Hepatocyte (in vitro differentiated cells): ENCODE data around the gene DTX3. TPM values are rescaled to one million over a fixed set of nuclear protein-coding genes. Genes with fewer than 3 reads are reported as not detected.
A peak's percentile ranks its signal among the peaks of the same experiment; 100 is the strongest.

ENCODE experiments used
- DNase-seq: peaks from one replicate; pipeline ENCODE4 v3.0.0-alpha.2; 2016; ENCODE audit warnings: low spot score
- H2AFZ ChIP-seq: fragments of 200-600 bp; sonication (generic); 2 replicates; pipeline ENCODE4 v1.6.0; 2016; ENCODE audit warnings: antibody characterized with exemption, mild to moderate bottlenecking
- H3K27ac ChIP-seq: fragments of 200-600 bp; sonication (generic); 2 replicates; pipeline ENCODE4 v1.5.1; 2016; ENCODE audit warnings: mild to moderate bottlenecking
- H3K27me3 ChIP-seq: fragments of 200-600 bp; sonication (generic); 2 replicates; pipeline ENCODE4 v1.6.1; 2016
- H3K36me3 ChIP-seq: fragments of 200-600 bp; sonication (generic); replicated peaks from 2 replicates; pipeline ENCODE4 v1.5.1; 2016; ENCODE audit warnings: low read depth; ENCODE audit not compliant: insufficient read depth
- H3K4me1 ChIP-seq: fragments of 200-600 bp; sonication (generic); 2 replicates; pipeline ENCODE4 v1.5.1; 2016; ENCODE audit warnings: mild to moderate bottlenecking, moderate library complexity; ENCODE audit not compliant: insufficient read depth
- H3K4me2 ChIP-seq: fragments of 200-600 bp; sonication (generic); 2 replicates; pipeline ENCODE4 v1.6.0; 2016
- H3K4me3 ChIP-seq: fragments of 200-600 bp; sonication (generic); 2 replicates; pipeline ENCODE4 v1.5.1; 2016; ENCODE audit warnings: mild to moderate bottlenecking
- H3K79me2 ChIP-seq: fragments of 200-600 bp; sonication (generic); 2 replicates; pipeline ENCODE4 v1.6.0; 2017; ENCODE audit warnings: mild to moderate bottlenecking
- H3K9me2 ChIP-seq: fragments of 200-600 bp; sonication (generic); replicated peaks from 2 replicates; pipeline ENCODE4 v1.6.0; 2017; ENCODE audit warnings: mild to moderate bottlenecking; ENCODE audit not compliant: insufficient read depth
- H3K9me3 ChIP-seq: fragments of 200-600 bp; sonication (generic); 2 replicates; pipeline ENCODE4 v1.5.1; 2016; ENCODE audit warnings: low read depth, mild to moderate bottlenecking
- H4K20me1 ChIP-seq: fragments of 200-600 bp; sonication (generic); 2 replicates; pipeline ENCODE4 v1.6.0; 2016; ENCODE audit warnings: mild to moderate bottlenecking; ENCODE audit not compliant: insufficient read depth, poor library complexity, severe bottlenecking
- CTCF ChIP-seq: fragments of 200-600 bp; sonication (generic); IDR thresholded peaks from 2 replicates; pipeline ENCODE4 v1.5.1; 2016; ENCODE audit warnings: antibody characterized with exemption, mild to moderate bottlenecking; ENCODE audit not compliant: poor library complexity
- EZH2 ChIP-seq: fragments of 200-600 bp; sonication (generic); IDR thresholded peaks from 2 replicates; pipeline ENCODE4 v1.6.1; 2016; ENCODE audit warnings: antibody characterized with exemption, mild to moderate bottlenecking, borderline replicate concordance
- EZH2phosphoT487 ChIP-seq: fragments of 200-600 bp; sonication (generic); IDR thresholded peaks from one replicate; pipeline ENCODE4 v1.6.1; 2018; ENCODE audit warnings: antibody characterized with exemption, mild to moderate bottlenecking, low read depth, moderate library complexity; ENCODE audit not compliant: unreplicated experiment, severe bottlenecking
- WGBS: methylation state at CpG from one replicate; pipeline ENCODE4 v1.1.6; 2016; ENCODE audit warnings: low lambda C conversion rate; ENCODE audit errors: missing lambda C conversion rate; 5-methylcytosine and 5-hydroxymethylcytosine counted together
- polyA plus RNA-seq: library from polyadenylated mRNA; unstranded; fragments of >200 nt; fragmentation: Nextera tagmentation; extraction: Ambion mirVana; gene quantifications from 2 replicates; pipeline ENCODE4 v1.2.1, GENCODE V29; 2016
- total RNA-seq: library from RNA; depleted of rRNA; stranded (reverse); fragments of >200 nt; gene quantifications from 2 replicates; pipeline ENCODE4 v1.2.3, GENCODE V29; 2014

Gene DTX3
- total and polyA plus RNA-seq, 2 experiments from 2014 or later: 19.9 to 31.2 TPM

GRCh38 chr12:57592551-57593165 is 12.0 kb upstream of the DTX3 start:
- Histone ChIP-seq H3K36me3 (no peaks in the 10 kb centered on the region), H3K27ac (no peak overlapping the region), H4K20me1 (no peaks in the 10 kb centered on the region), H3K4me1 (no peaks in the 10 kb centered on the region), H3K9me3 (no peaks in the 10 kb centered on the region), H3K9me2 (no peaks in the 10 kb centered on the region), H3K4me2 (peak overlapping the region; percentile 89), H3K27me3 (peaks cover 11% of the 10 kb centered on the region), H3K4me3 (no peak overlapping the region), H3K79me2 (peaks cover 30% of the 10 kb centered on the region), H2AFZ (no peak overlapping the region)
- WGBS: 88% methylated on average over 2 of the region's 2 CpGs
- no peak for DNase-seq
- TF ChIP-seq EZH2phosphoT487 (no peak), CTCF (no peak), EZH2 (no peak)

- Histone ChIP-seq H3K9me3 (no peaks in the 10 kb centered on the region), H3K36me3 (no peaks in the 10 kb centered on the region), H3K27me3 (peaks cover 5% of the 10 kb centered on the region), H3K79me2 (peaks cover 30% of the 10 kb centered on the region), H2AFZ (no peak overlapping the region), H3K4me3 (no peak overlapping the region), H3K9me2 (no peaks in the 10 kb centered on the region), H3K4me1 (no peaks in the 10 kb centered on the region), H3K4me2 (peak overlapping the region; percentile 89), H4K20me1 (no peaks in the 10 kb centered on the region), H3K27ac (no peak overlapping the region)
- DNase-seq: no peak
- WGBS: 78% methylated on average over 4 of the region's 4 CpGs
- TF ChIP-seq EZH2phosphoT487 (no peak), EZH2 (no peak), CTCF (no peak)
Measured at GRCh38 chr12:57593187-57593586, 11.4 kb upstream of the DTX3 start.

GRCh38 chr12:57600395-57600794 is 4.2 kb upstream of the DTX3 start:
- H3K27ac ChIP-seq: no peak overlapping the region
- no peaks in the 10 kb centered on the region for H3K9me2 ChIP-seq
- H3K79me2 ChIP-seq: no peaks in the 10 kb centered on the region
- 86% methylated on average over 2 of the region's 2 CpGs for WGBS
- DNase-seq: no peak
- H2AFZ ChIP-seq: no peak overlapping the region
- no peak overlapping the region for H3K4me2 ChIP-seq
- no peak overlapping the region for H3K4me3 ChIP-seq
- H4K20me1 ChIP-seq: no peaks in the 10 kb centered on the region
- H3K4me1 ChIP-seq: peaks cover 14% of the 10 kb centered on the region
- H3K9me3 ChIP-seq: no peaks in the 10 kb centered on the region
- no peaks in the 10 kb centered on the region for H3K36me3 ChIP-seq
- TF ChIP-seq CTCF (no peak), EZH2phosphoT487 (no peak), EZH2 (no peak)
- no peaks in the 10 kb centered on the region for H3K27me3 ChIP-seq

- Histone ChIP-seq H3K79me2 (no peaks in the 10 kb centered on the region), H4K20me1 (no peaks in the 10 kb centered on the region), H3K27me3 (no peaks in the 10 kb centered on the region), H3K4me1 (peaks cover 19% of the 10 kb centered on the region), H2AFZ (no peak overlapping the region), H3K27ac (no peak overlapping the region), H3K9me3 (no peaks in the 10 kb centered on the region), H3K4me3 (no peak overlapping the region), H3K4me2 (no peak overlapping the region), H3K36me3 (no peaks in the 10 kb centered on the region), H3K9me2 (no peaks in the 10 kb centered on the region)
- TF ChIP-seq EZH2phosphoT487: no peak
- TF ChIP-seq CTCF: no peak
- TF ChIP-seq EZH2: no peak
- DNase-seq: no peak
Measured at GRCh38 chr12:57602544-57602943, 2.1 kb upstream of the DTX3 start.
